Kidney (tissue), 14 donors: ENCODE data around the gene BACH1. TPM values are rescaled to one million over a fixed set of nuclear protein-coding genes. Genes with fewer than 3 reads are reported as not detected.
A peak's percentile ranks its signal among the peaks of the same experiment; 100 is the strongest.

ENCODE experiments used
- DNase-seq, 5 donors: peaks; one replicate each; pipeline ENCODE4 v3.0.0-alpha.2; 2013 to 2020
- FAIRE-seq: peaks from 2 replicates; lab custom pipeline; 2012; peaks lifted over from hg19 to GRCh38; lab: Jason Lieb, UNC
- H3K27ac ChIP-seq, 2 donors: one replicate each; pipeline ENCODE4 v1.7.0; 2013; ENCODE audit warnings: low read depth in 2 of 2, low read length in 2 of 2, inconsistent platforms in 1 of 2
- H3K27me3 ChIP-seq: one replicate; pipeline ENCODE4 v1.7.1; 2013; ENCODE audit warnings: low read length, inconsistent platforms; ENCODE audit not compliant: control insufficient read depth, insufficient read depth
- H3K36me3 ChIP-seq, 3 donors: one replicate each; pipeline versions ENCODE4 v1.7.0 to v1.7.1; 2013; ENCODE audit warnings: low read length in 3 of 3, control low read depth in 1 of 3, inconsistent platforms in 1 of 3; ENCODE audit not compliant: insufficient read depth in 3 of 3, control insufficient read depth in 2 of 3
- H3K4me1 ChIP-seq, 3 donors: one replicate each; pipeline versions ENCODE4 v1.7.0 to v1.7.1; 2013; ENCODE audit warnings: low read length in 3 of 3, inconsistent platforms in 1 of 3, low read depth in 1 of 3; ENCODE audit not compliant: control insufficient read depth in 2 of 3, insufficient read depth in 2 of 3
- H3K4me3 ChIP-seq, 3 donors: one replicate each; pipeline versions ENCODE4 v1.7.0 to v1.8.1; 2013; ENCODE audit warnings: low read length in 3 of 3, control low read depth in 1 of 3, inconsistent platforms in 1 of 3
- H3K9ac ChIP-seq, 3 donors: one replicate each; pipeline versions ENCODE4 v1.7.0 to v1.7.1; 2013; ENCODE audit warnings: low read length in 3 of 3, control low read depth in 1 of 3, inconsistent platforms in 1 of 3
- H3K9me3 ChIP-seq, 3 donors: one replicate each; pipeline versions ENCODE4 v1.7.0 to v1.7.1; 2013; ENCODE audit warnings: low read length in 3 of 3, control low read depth in 1 of 3, inconsistent platforms in 1 of 3; ENCODE audit not compliant: control insufficient read depth in 2 of 3, insufficient read depth in 1 of 3
- intact Hi-C: fragments of 100-400 bp; cut with DNase I; formaldehyde crosslinking; loops from one replicate; pipeline ENCODE4 v1.11.1; 2022
- polyA plus RNA-seq: library from polyadenylated mRNA; stranded (reverse); fragments of 350-450 nt; fragmentation: Illumina TruSeq; extraction: RNeasy Lipid Tissue Mini Kit (QIAGEN cat#74804); gene quantifications from one replicate; pipeline ENCODE4 v1.2.3, GENCODE V29; 2014; ENCODE audit warnings: low read depth, low replicate concordance; ENCODE audit not compliant: insufficient read depth
- total RNA-seq: library from RNA; stranded (reverse); fragmentation: NEBNext Ultra II Directional; extraction: Animal tissue kit (Norgen Biotek cat#: 25700); gene quantifications from one replicate; pipeline ENCODE4 v1.2.1, GENCODE V29; 2021
- TF ChIP-seq, protein P1 (sequence below): IDR thresholded peaks from 3 replicates; pipeline ENCODE4 v1.5.1; 2012; ENCODE audit warnings: mild to moderate bottlenecking, moderate library complexity, borderline replicate concordance; ENCODE audit not compliant: insufficient read depth; ENCODE audit errors: extremely low read depth
- donor health status: control.
- donor health status: control.
- donor health status: control.
- donor health status: control.
- donor health status: control.
- donor health status: DM: yes; HTN: yes; CAD: no.
- donor health status: Normal renal cell carcinoma (clear cell type).

The BACH1 gene
- total and polyA plus RNA-seq, 2 donors from 2014 or later: 5.6 to 85.1 TPM

DNA sequence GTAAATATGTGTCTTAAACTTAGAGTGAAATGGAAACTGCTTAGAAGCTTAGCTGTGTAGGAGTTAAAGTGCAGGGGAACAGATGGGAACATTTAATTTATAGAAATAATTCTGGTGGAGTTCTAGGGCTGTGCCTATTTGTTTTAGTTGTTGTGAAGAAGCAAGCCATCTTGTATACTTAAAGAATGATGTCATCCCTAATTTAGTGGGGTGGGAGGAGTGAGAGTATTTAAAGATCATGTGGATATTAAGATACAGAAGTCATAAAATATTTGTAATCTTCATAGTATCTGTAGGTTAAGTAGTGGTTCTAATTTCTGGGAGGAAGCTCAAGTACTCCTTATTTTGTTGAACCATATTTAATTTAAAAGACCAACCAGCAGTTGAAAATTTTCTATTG lies 41.5 kb downstream of the BACH1 start:
- no peak for FAIRE-seq

DNA sequence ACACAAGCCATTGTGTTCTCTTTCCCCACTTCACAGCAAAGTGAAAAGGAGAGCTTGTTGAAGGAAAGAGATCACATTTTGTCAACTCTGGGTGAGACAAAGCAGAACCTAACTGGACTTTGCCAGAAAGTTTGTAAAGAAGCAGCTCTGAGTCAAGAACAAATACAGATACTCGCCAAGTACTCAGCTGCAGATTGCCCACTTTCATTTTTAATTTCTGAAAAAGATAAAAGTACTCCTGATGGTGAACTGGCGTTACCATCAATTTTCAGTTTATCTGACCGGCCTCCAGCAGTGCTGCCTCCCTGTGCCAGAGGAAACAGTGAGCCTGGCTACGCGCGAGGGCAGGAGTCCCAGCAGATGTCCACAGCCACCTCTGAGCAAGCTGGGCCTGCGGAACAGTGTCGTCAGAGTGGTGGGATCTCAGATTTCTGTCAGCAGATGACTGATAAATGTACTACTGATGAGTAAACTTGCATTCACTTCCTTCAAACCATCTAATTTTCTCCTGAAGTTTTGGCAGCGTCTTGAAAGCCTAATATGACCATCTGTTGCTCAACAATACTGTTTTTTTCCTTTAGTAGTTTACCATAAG lies 43.7 kb downstream of the BACH1 start:
- intact Hi-C loops: no loop called here
- Histone ChIP-seq H3K4me3 (no peak overlapping the region), H3K9ac (no peak overlapping the region), H3K27me3 (no peaks in the 10 kb centered on the region), H3K36me3 (peaks cover 0 to 4% (median 3%) of the 10 kb centered on the region in 3 donors), H3K27ac (no peak overlapping the region), H3K4me1 (peaks cover 0 to 13% (median 12%) of the 10 kb centered on the region in 3 donors), H3K9me3 (no peaks in the 10 kb centered on the region)
- TF ChIP-seq, protein P1, sequence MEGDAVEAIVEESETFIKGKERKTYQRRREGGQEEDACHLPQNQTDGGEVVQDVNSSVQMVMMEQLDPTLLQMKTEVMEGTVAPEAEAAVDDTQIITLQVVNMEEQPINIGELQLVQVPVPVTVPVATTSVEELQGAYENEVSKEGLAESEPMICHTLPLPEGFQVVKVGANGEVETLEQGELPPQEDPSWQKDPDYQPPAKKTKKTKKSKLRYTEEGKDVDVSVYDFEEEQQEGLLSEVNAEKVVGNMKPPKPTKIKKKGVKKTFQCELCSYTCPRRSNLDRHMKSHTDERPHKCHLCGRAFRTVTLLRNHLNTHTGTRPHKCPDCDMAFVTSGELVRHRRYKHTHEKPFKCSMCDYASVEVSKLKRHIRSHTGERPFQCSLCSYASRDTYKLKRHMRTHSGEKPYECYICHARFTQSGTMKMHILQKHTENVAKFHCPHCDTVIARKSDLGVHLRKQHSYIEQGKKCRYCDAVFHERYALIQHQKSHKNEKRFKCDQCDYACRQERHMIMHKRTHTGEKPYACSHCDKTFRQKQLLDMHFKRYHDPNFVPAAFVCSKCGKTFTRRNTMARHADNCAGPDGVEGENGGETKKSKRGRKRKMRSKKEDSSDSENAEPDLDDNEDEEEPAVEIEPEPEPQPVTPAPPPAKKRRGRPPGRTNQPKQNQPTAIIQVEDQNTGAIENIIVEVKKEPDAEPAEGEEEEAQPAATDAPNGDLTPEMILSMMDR: no peak
- no peak for FAIRE-seq
- no peak for DNase-seq

More for the DNA sequence above, 41.5 kb downstream of the BACH1 start:
- H3K27me3 ChIP-seq: no peaks in the 10 kb centered on the region
- H3K9me3 ChIP-seq: no peaks in the 10 kb centered on the region
- DNase-seq: no peak
- TF ChIP-seq, protein P1: no peak
- no peak overlapping the region for H3K9ac ChIP-seq
- H3K4me3 ChIP-seq: no peak overlapping the region
- no peaks in the 10 kb centered on the region for H3K4me1 ChIP-seq
- no peak overlapping the region for H3K27ac ChIP-seq
- intact Hi-C loops: no loop called here
- peaks cover 0 to 4% (median 3%) of the 10 kb centered on the region in 3 donors for H3K36me3 ChIP-seq

DNA sequence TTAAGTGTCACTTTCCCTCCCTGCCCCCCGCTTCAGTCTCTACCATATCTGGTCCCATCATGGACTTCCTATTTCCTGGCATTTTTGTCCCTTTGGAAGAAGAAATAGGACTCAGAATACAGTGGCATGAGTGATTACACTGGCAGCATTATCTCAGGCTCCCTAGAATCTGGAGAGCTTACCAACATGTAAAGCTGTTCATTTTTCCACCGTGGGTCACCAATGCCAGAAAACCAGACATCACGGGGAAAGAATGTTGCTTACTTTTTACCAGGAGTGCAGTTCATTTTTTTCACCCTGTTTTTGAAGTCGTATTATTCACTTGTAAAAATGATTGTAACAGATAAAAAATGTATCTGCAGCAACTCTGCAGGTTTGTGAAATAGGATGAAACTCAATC lies 44.8 kb downstream of the BACH1 start:
- Histone ChIP-seq H3K9ac (no peak overlapping the region), H3K9me3 (no peaks in the 10 kb centered on the region), H3K4me1 (peaks cover 0 to 15% (median 13%) of the 10 kb centered on the region in 3 donors), H3K27ac (no peak overlapping the region), H3K27me3 (no peaks in the 10 kb centered on the region), H3K36me3 (peaks cover 0 to 4% (median 3%) of the 10 kb centered on the region in 3 donors), H3K4me3 (no peak overlapping the region)
- no peak for FAIRE-seq
- intact Hi-C loops: no loop called here
- DNase-seq: no peak
- TF ChIP-seq, protein P1: no peak

DNA sequence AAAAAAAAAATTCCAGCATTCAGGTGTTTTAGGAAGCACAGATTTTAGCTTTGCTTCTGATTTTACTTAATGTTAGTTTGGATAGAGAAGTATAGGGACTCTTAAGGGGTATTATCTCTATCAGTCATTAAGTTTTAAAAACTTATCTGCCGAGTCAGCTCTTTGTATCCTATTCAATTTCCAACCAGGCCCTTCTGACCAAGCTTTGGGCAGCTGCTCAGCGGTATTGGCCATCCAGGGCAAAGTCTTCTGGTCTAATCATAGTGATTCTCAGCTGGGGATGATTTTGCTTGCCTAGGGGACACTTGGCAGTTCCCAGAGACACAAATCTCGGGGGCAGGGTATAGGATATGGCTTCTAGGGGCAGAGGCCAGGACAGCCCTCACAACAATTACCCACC lies 47.6 kb downstream of the BACH1 start:
- H3K4me3 ChIP-seq: no peak overlapping the region
- TF ChIP-seq, protein P1: no peak
- H3K36me3 ChIP-seq: peaks cover 0 to 4% (median 3%) of the 10 kb centered on the region in 3 donors
- intact Hi-C loops: no loop called here
- no peak for DNase-seq
- FAIRE-seq: no peak
- H3K4me1 ChIP-seq: peaks cover 0 to 15% (median 13%) of the 10 kb centered on the region in 3 donors
- no peaks in the 10 kb centered on the region for H3K9me3 ChIP-seq
- H3K27me3 ChIP-seq: no peaks in the 10 kb centered on the region
- no peak overlapping the region for H3K9ac ChIP-seq
- peak overlapping the region in 1 of 2 donors; percentile 22 for H3K27ac ChIP-seq
